ENCODE results near the gene OR5K3.

DNA sequence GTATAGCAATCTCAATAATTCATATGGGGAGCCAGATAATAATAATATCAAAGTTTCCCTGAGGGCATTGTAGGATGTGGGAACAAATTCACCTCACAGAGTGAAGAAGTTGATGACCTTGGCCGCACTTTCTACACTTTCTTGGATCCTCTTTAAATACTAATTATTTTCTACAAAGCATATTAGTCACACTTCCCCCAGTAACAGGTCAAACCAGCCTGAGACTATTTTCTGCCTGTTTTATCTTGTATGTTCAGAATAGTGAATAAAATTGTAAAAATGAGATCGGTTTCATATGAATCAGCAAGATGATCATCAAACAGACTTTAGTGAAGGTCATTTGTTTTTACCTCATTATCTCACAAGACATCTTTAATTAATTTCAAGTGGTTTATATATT, 2.3 kb upstream of the OR5K3 start:
- TF ChIP-seq, protein P1, sequence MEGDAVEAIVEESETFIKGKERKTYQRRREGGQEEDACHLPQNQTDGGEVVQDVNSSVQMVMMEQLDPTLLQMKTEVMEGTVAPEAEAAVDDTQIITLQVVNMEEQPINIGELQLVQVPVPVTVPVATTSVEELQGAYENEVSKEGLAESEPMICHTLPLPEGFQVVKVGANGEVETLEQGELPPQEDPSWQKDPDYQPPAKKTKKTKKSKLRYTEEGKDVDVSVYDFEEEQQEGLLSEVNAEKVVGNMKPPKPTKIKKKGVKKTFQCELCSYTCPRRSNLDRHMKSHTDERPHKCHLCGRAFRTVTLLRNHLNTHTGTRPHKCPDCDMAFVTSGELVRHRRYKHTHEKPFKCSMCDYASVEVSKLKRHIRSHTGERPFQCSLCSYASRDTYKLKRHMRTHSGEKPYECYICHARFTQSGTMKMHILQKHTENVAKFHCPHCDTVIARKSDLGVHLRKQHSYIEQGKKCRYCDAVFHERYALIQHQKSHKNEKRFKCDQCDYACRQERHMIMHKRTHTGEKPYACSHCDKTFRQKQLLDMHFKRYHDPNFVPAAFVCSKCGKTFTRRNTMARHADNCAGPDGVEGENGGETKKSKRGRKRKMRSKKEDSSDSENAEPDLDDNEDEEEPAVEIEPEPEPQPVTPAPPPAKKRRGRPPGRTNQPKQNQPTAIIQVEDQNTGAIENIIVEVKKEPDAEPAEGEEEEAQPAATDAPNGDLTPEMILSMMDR (IDR thresholded peaks at IDR 0.05 in 8 of 11, conservative IDR thresholded peaks at IDR 0.05 in 3 of 11): no peak
- TF ChIP-seq POLR2AphosphoS5 (IDR thresholded peaks at IDR 0.05) (no peak), POLR2A (IDR thresholded peaks at IDR 0.05) (no peak)
